GM13976 (cell line): ENCODE results near the gene FKBP9.

Experiments
- DNase-seq: peaks from one replicate; pipeline ENCODE4 v3.0.0; 2012; ENCODE audit warnings: low spot score
- in situ Hi-C: fragments of 300-500 bp; cut with MboI; formaldehyde crosslinking; loops from one replicate; pipeline ENCODE4 v1.12.0; 2022; ENCODE audit warnings: low sequenced_read_pairs, mixed read lengths, inconsistent platforms; ENCODE audit not compliant: unreplicated experiment
- TF ChIP-seq, protein P1 (sequence below): IDR thresholded peaks from 2 replicates; pipeline ENCODE4 v1.5.1; 2012; ENCODE audit warnings: borderline replicate concordance, mild to moderate bottlenecking; ENCODE audit not compliant: insufficient read depth; ENCODE audit errors: extremely low read depth, missing control alignments, control extremely low read depth

The FKBP9 gene

DNA sequence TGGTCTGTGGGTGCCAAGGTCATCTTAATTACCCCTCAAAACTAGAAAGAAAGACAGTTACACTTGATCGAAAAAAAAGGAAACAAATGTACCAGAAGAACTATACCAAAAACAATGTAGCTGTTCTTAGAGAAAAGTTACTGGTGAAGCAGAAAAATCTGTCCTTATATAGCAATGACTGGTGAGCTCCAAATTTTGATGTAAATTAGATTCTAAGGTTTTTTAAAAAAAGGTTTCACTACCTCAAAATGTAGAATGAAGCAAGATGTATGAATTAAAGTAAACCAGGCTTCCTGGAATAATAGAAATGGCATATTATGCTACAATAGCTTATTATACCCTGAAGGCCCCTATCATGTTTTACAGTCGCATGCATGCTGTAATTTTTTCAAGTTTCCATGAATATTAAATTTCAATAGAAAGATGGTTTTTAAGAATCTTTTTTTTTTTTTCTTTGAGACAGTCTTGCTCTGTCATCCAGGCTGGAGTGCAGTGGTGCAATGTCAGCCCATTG lies 28.4 kb upstream of the FKBP9 start:
- TF ChIP-seq, protein P1, sequence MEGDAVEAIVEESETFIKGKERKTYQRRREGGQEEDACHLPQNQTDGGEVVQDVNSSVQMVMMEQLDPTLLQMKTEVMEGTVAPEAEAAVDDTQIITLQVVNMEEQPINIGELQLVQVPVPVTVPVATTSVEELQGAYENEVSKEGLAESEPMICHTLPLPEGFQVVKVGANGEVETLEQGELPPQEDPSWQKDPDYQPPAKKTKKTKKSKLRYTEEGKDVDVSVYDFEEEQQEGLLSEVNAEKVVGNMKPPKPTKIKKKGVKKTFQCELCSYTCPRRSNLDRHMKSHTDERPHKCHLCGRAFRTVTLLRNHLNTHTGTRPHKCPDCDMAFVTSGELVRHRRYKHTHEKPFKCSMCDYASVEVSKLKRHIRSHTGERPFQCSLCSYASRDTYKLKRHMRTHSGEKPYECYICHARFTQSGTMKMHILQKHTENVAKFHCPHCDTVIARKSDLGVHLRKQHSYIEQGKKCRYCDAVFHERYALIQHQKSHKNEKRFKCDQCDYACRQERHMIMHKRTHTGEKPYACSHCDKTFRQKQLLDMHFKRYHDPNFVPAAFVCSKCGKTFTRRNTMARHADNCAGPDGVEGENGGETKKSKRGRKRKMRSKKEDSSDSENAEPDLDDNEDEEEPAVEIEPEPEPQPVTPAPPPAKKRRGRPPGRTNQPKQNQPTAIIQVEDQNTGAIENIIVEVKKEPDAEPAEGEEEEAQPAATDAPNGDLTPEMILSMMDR = no peak
- in situ Hi-C loops = no loop called here
- no peak for DNase-seq

- in situ Hi-C loops = no loop called here
- DNase-seq = no peak
- TF ChIP-seq, protein P1 = no peak
These were observed 27.7 kb upstream of the FKBP9 start for GRCh38 chr7:32929430-32930143.

DNA sequence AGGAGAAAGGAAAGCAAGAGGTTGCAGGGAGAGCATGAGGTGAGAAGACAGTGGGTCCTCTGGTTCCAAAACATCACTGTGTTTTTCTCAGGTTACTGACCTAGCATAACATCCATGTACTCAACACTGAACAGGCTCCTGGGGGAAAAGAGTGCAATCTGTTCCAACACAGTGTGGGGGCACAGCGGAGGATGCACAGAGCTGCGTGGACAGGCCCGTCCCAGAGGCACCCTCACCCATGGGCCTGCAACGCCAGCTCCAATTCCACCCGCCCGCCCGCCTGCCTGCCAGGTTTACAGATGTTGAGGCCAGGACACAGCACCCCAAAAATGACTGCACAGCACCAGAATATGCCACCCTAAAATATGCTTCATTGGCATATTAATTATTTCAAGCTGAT lies 26.9 kb upstream of the FKBP9 start:
- DNase-seq = no peak
- TF ChIP-seq, protein P1 = no peak
- in situ Hi-C loops = no loop called here

- in situ Hi-C loops = no loop called here
- DNase-seq = no peak
- TF ChIP-seq, protein P1 = no peak
These were observed 21.7 kb upstream of the FKBP9 start for GRCh38 chr7:32935558-32935957.

DNA sequence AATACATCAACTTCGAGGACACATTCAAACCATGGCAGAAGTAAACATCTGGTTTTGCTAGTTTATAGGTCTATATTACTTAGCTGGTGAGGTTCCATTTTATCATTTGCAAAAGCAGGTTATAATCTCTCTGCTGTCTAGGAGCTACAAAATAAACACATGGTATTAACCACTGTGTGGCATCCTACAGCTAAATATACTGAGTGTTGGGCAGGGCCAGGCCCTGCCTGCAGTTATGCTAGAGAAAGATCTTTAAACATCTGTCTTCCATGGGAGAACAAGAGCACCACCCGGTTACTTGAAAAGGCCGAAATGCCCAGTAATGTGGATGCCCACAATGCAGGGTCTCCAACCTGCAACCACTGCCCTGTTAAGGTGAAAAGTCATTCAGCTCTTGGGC lies 20.6 kb upstream of the FKBP9 start:
- in situ Hi-C loops = no loop called here
- TF ChIP-seq, protein P1 = no peak
- DNase-seq = no peak

- in situ Hi-C loops = no loop called here
- no peak for DNase-seq
- TF ChIP-seq, protein P1 = no peak
These were observed 19.7 kb upstream of the FKBP9 start for GRCh38 chr7:32937344-32938174.
